Transverse colon (tissue), 4 donors: ENCODE data around the gene CXXC4.

Experiments
- EP300 ChIP-seq: sonication (generic); formaldehyde crosslinking; IDR thresholded peaks from one replicate; pipeline ENCODE4 v1.6.1; 2017; ENCODE audit warnings: antibody characterized with exemption, low read depth
- POLR2A ChIP-seq: fragments of 450-650 bp; IDR thresholded peaks from one replicate; pipeline ENCODE4 v1.6.1; 2016; ENCODE audit warnings: antibody characterized with exemption, mild to moderate bottlenecking, moderate library complexity
- POLR2AphosphoS5 ChIP-seq, 3 donors: sonication (generic); formaldehyde crosslinking; IDR thresholded peaks; one replicate each; pipeline ENCODE4 v1.6.1; 2016; ENCODE audit warnings: antibody characterized with exemption in 3 of 3
- TF ChIP-seq, protein P1 (sequence below), 5 experiments: fragments of 200-600 bp in 3 of 5; fragments of 450-650 bp in 2 of 5; sonication (generic) in 3 of 5; IDR thresholded peaks; 1 replicate in 2 of 5; 2 replicates in 3 of 5; pipeline ENCODE4 v1.5.1; 2016 to 2017; ENCODE audit warnings: antibody characterized with exemption in 5 of 5, inconsistent platforms in 3 of 5, mild to moderate bottlenecking in 2 of 5, moderate library complexity in 1 of 5

DNA sequence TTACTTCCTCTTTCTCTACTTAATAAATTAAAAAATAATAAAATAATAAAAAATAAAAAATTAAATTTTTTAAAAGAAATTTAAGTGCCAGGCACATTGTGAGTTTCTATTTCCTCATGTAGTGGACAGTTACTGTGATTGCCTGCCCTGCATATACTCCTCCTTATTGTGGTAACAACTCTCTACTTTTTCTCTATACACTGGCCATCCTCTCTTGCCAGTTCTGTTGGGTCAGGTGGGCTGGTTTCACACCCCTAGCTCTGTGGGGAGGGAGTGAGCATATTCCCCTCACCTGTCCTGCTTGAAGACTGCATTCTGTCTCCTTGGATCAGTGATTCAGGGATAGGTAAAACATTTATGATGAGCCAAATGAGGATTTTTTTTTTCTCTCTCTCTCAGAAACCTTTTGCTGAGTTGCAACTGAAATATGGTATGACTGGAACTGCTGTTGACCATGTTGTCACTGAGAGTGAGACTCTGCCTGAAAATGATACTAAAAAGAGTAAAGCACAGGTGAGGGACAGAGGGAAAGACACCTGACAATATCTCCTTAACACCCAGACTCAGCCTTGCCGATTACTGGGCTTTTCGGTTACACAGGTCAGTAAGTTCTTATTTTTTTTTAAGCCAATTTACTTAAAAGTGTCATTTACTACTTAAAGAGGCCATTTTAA is 37.2 kb downstream of the CXXC4 start:
- TF ChIP-seq, protein P1, sequence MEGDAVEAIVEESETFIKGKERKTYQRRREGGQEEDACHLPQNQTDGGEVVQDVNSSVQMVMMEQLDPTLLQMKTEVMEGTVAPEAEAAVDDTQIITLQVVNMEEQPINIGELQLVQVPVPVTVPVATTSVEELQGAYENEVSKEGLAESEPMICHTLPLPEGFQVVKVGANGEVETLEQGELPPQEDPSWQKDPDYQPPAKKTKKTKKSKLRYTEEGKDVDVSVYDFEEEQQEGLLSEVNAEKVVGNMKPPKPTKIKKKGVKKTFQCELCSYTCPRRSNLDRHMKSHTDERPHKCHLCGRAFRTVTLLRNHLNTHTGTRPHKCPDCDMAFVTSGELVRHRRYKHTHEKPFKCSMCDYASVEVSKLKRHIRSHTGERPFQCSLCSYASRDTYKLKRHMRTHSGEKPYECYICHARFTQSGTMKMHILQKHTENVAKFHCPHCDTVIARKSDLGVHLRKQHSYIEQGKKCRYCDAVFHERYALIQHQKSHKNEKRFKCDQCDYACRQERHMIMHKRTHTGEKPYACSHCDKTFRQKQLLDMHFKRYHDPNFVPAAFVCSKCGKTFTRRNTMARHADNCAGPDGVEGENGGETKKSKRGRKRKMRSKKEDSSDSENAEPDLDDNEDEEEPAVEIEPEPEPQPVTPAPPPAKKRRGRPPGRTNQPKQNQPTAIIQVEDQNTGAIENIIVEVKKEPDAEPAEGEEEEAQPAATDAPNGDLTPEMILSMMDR (IDR thresholded peaks at IDR 0.05): no peak
- TF ChIP-seq EP300 (no peak), POLR2A (no peak), POLR2AphosphoS5 (IDR thresholded peaks at IDR 0.05) (no peak)
